Gastroesophageal sphincter (tissue), 3 donors: Measurements from ENCODE around the gene GIMAP4.

Experiments
- POLR2A ChIP-seq, 2 donors: fragments of 450-650 bp; IDR thresholded peaks; one replicate each; pipeline ENCODE4 v1.6.1; 2017; ENCODE audit warnings: antibody characterized with exemption in 2 of 2, mild to moderate bottlenecking in 2 of 2, moderate library complexity in 1 of 2
- TF ChIP-seq, protein P1 (sequence below), 4 experiments: fragments of 200-600 bp in 2 of 4; fragments of 450-650 bp in 2 of 4; sonication (generic) in 1 of 4; IDR thresholded peaks; one replicate each; pipeline ENCODE4 v1.5.1; 2017 to 2019; ENCODE audit warnings: antibody characterized with exemption in 4 of 4, mild to moderate bottlenecking in 2 of 4, moderate library complexity in 2 of 4

DNA sequence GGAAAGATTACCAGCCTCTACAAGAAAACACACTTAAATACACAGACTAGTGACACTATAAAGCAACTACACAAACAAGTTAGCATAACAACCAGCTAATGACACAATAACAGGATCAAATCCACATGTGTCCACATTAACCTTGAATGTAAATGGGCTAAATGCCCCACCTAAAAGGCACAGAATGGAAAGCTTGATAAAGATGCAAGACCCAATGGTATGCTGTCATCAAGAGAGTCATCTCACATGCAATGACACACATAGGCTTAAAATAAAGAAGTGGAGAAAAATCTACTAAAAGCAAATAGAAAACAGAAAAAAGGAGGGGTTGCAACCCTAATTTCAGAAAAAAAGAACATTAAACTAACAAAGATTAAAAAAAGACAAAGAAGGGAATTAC, 14.0 kb upstream of the GIMAP4 start:
- TF ChIP-seq, protein P1, sequence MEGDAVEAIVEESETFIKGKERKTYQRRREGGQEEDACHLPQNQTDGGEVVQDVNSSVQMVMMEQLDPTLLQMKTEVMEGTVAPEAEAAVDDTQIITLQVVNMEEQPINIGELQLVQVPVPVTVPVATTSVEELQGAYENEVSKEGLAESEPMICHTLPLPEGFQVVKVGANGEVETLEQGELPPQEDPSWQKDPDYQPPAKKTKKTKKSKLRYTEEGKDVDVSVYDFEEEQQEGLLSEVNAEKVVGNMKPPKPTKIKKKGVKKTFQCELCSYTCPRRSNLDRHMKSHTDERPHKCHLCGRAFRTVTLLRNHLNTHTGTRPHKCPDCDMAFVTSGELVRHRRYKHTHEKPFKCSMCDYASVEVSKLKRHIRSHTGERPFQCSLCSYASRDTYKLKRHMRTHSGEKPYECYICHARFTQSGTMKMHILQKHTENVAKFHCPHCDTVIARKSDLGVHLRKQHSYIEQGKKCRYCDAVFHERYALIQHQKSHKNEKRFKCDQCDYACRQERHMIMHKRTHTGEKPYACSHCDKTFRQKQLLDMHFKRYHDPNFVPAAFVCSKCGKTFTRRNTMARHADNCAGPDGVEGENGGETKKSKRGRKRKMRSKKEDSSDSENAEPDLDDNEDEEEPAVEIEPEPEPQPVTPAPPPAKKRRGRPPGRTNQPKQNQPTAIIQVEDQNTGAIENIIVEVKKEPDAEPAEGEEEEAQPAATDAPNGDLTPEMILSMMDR (IDR thresholded peaks at IDR 0.05), result no peak
- TF ChIP-seq POLR2A (IDR thresholded peaks at IDR 0.05), result no peak
